ENCODE measurements around the gene FLACC1. TPM values are rescaled to one million over a fixed set of nuclear protein-coding genes. Genes with fewer than 3 reads are reported as not detected.

FLACC1 gene
- total and polyA plus RNA-seq, 2 experiments from 2014 or later, result 0.10 to 0.27 TPM

GRCh38 chr2:201349601-201350000 lies 7.5 kb downstream of the FLACC1 start (continued):
- TF ChIP-seq, protein P1, sequence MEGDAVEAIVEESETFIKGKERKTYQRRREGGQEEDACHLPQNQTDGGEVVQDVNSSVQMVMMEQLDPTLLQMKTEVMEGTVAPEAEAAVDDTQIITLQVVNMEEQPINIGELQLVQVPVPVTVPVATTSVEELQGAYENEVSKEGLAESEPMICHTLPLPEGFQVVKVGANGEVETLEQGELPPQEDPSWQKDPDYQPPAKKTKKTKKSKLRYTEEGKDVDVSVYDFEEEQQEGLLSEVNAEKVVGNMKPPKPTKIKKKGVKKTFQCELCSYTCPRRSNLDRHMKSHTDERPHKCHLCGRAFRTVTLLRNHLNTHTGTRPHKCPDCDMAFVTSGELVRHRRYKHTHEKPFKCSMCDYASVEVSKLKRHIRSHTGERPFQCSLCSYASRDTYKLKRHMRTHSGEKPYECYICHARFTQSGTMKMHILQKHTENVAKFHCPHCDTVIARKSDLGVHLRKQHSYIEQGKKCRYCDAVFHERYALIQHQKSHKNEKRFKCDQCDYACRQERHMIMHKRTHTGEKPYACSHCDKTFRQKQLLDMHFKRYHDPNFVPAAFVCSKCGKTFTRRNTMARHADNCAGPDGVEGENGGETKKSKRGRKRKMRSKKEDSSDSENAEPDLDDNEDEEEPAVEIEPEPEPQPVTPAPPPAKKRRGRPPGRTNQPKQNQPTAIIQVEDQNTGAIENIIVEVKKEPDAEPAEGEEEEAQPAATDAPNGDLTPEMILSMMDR (conservative IDR thresholded peaks at IDR 0.05; ENCODE audit: low read depth in 2 of 2), result no peak
- TF ChIP-seq ZNF114 (CRISPR knock-in tag; IDR thresholded peaks at IDR 0.05), result no peak
- TF ChIP-seq, protein P2, sequence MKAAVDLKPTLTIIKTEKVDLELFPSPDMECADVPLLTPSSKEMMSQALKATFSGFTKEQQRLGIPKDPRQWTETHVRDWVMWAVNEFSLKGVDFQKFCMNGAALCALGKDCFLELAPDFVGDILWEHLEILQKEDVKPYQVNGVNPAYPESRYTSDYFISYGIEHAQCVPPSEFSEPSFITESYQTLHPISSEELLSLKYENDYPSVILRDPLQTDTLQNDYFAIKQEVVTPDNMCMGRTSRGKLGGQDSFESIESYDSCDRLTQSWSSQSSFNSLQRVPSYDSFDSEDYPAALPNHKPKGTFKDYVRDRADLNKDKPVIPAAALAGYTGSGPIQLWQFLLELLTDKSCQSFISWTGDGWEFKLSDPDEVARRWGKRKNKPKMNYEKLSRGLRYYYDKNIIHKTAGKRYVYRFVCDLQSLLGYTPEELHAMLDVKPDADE (IDR thresholded peaks at IDR 0.05), result no peak

DNA sequence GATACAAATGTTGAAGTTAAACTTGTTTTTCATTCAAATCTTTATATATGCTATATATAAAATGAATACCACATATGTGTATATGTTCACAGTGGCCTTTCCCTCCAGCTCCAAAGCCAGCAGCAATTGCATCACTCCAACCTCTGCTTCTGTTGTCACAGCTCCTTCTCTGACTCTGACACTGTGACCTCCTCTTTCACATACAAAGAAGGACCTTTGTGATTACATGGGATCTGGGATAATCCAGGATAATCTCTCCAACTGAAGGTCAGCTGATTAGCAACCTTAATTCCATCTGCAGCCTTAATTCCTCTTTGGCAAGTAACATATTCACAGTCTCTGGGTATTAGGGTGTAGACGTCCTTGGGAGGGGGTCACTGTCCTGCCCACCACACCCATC lies 8.4 kb downstream of the FLACC1 start:
- H3K4me2 ChIP-seq, result no peak overlapping the region
- Mint-ChIP-seq H3K4me1 (peaks cover 3% of the 10 kb centered on the region; the same call in 2 of the 3 replicates), H3K4me3 (no peak overlapping the region), H3K27me3 (ENCODE audit: insufficient read depth, low read depth, poor library complexity) (peaks cover 3% of the 10 kb centered on the region), H3K27ac (no peak overlapping the region), H3K9me3 (no peaks in the 10 kb centered on the region), H3K36me3 (ENCODE audit: low read depth) (no peaks in the 10 kb centered on the region)
- no peaks in the 10 kb centered on the region for H3K9me2 ChIP-seq (ENCODE audit: insufficient read depth)
- H4K20me1 ChIP-seq (replicated peaks; ENCODE audit: insufficient read depth), result no peaks in the 10 kb centered on the region
- no peaks in the 10 kb centered on the region for H3F3A ChIP-seq (replicated peaks; ENCODE audit: low read depth)
- TF ChIP-seq, protein P3, sequence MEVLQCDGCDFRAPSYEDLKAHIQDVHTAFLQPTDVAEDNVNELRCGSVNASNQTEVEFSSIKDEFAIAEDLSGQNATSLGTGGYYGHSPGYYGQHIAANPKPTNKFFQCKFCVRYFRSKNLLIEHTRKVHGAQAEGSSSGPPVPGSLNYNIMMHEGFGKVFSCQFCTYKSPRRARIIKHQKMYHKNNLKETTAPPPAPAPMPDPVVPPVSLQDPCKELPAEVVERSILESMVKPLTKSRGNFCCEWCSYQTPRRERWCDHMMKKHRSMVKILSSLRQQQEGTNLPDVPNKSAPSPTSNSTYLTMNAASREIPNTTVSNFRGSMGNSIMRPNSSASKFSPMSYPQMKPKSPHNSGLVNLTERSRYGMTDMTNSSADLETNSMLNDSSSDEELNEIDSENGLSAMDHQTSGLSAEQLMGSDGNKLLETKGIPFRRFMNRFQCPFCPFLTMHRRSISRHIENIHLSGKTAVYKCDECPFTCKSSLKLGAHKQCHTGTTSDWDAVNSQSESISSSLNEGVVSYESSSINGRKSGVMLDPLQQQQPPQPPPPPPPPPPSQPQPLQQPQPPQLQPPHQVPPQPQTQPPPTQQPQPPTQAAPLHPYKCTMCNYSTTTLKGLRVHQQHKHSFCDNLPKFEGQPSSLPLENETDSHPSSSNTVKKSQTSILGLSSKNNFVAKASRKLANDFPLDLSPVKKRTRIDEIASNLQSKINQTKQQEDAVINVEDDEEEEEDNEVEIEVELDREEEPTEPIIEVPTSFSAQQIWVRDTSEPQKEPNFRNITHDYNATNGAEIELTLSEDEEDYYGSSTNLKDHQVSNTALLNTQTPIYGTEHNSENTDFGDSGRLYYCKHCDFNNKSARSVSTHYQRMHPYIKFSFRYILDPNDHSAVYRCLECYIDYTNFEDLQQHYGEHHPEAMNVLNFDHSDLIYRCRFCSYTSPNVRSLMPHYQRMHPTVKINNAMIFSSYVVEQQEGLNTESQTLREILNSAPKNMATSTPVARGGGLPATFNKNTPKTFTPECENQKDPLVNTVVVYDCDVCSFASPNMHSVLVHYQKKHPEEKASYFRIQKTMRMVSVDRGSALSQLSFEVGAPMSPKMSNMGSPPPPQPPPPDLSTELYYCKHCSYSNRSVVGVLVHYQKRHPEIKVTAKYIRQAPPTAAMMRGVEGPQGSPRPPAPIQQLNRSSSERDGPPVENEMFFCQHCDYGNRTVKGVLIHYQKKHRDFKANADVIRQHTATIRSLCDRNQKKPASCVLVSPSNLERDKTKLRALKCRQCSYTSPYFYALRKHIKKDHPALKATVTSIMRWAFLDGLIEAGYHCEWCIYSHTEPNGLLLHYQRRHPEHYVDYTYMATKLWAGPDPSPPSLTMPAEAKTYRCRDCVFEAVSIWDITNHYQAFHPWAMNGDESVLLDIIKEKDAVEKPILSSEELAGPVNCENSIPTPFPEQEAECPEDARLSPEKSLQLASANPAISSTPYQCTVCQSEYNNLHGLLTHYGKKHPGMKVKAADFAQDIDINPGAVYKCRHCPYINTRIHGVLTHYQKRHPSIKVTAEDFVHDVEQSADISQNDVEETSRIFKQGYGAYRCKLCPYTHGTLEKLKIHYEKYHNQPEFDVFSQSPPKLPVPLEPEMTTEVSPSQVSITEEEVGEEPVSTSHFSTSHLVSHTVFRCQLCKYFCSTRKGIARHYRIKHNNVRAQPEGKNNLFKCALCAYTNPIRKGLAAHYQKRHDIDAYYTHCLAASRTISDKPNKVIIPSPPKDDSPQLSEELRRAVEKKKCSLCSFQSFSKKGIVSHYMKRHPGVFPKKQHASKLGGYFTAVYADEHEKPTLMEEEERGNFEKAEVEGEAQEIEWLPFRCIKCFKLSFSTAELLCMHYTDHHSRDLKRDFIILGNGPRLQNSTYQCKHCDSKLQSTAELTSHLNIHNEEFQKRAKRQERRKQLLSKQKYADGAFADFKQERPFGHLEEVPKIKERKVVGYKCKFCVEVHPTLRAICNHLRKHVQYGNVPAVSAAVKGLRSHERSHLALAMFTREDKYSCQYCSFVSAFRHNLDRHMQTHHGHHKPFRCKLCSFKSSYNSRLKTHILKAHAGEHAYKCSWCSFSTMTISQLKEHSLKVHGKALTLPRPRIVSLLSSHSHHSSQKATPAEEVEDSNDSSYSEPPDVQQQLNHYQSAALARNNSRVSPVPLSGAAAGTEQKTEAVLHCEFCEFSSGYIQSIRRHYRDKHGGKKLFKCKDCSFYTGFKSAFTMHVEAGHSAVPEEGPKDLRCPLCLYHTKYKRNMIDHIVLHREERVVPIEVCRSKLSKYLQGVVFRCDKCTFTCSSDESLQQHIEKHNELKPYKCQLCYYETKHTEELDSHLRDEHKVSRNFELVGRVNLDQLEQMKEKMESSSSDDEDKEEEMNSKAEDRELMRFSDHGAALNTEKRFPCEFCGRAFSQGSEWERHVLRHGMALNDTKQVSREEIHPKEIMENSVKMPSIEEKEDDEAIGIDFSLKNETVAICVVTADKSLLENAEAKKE (CRISPR knock-in tag; IDR thresholded peaks at IDR 0.05), result no peak
- no peak for TF ChIP-seq ZNF114 (CRISPR knock-in tag; IDR thresholded peaks at IDR 0.05)
- no peak for DNase-seq (ENCODE audit: low spot score)
- no peak overlapping the region for H3K27ac ChIP-seq (ENCODE audit: low read depth)
- H3K36me3 ChIP-seq (ENCODE audit: insufficient read depth), result no peaks in the 10 kb centered on the region
- H3K4me1 ChIP-seq (ENCODE audit: insufficient read depth), result no peaks in the 10 kb centered on the region
- H3K27me3 ChIP-seq (ENCODE audit: insufficient read depth), result no peaks in the 10 kb centered on the region
- H3K4me3 ChIP-seq, result no peak overlapping the region
- no peak for ATAC-seq
- no peaks in the 10 kb centered on the region for H3K79me2 ChIP-seq (replicated peaks; ENCODE audit: insufficient read depth)
- no peak overlapping the region for H2AFZ ChIP-seq
